T-helper 1 cell treated with Interleukin-12 subunit alpha and Interleukin-12 subunit beta and Interleukin-4 antibody, amounts not matched to agents 30 ng/mL and 1 ng/mL, for 36 hours (primary cell): Measurements from ENCODE around the gene AFF4. TPM values are rescaled to one million over a fixed set of nuclear protein-coding genes. Genes with fewer than 3 reads are reported as not detected.

Experiments
- intact Hi-C: fragments of 100-400 bp; cut with micrococcal nuclease; formaldehyde crosslinking; loops from one replicate; pipeline ENCODE4 v1.15.1; 2024
- total RNA-seq: library from RNA; stranded (reverse); gene quantifications from 2 replicates; pipeline ENCODE4 v1.2.3, GENCODE V29; 2022

AFF4 gene
- total RNA-seq, 1 donor from 2014 or later, result 46.9 TPM

GRCh38 chr5:132831095-132831860, 132.2 kb downstream of the AFF4 start:
- intact Hi-C loops, result no loop called here

GRCh38 chr5:132830436-132831094, 132.9 kb downstream of the AFF4 start, which contains the start of gene SHROOM1:
SHROOM1 (minus strand) TSS chr5:132830647; CDS start chr5:132826140, 4,507 bp downstream.
- intact Hi-C loops, result loop anchor here (1.0 kb wide), 3 partner anchors 36 to 221 kb away; partner anchors contain the start of genes GDF9 and UQCRQ

DNA sequence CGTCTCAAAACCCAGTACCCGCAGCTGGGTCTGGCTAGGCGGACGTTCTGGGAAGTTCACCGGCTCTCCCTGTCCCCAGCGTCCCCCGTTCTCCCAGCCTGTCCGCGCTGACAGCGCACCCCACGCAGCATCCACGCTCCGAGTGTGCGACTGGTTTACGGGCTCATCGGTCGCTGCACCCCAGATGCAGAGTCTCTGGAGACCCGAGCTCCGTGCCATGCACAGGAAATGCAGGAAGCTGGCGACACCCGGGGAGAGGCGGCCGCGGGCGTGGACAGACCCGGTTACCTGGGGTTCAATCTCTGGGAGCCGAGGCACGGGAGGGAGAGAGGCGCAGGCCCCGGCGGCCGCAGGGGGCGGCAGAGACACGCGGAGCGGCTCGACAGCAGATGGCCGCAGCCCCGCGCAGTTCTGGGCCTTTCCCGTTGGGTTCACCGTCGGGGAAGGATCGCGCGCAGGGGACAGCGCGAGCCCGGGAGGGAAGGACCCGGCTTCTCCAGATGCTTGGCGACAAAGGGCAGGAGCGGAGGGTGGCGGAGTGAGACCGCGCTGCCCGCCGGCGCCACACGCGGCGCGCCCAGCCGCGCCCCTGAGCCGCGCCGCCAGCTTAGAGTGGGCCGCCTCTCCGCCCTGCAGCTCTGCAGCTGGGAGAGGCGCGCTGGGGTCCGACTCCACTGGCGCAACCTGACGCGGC, 133.5 kb downstream of the AFF4 start:
- intact Hi-C loops, result loop anchor here (1.0 kb wide), 3 partner anchors 36 to 221 kb away; partner anchors contain the start of genes GDF9 and UQCRQ

DNA sequence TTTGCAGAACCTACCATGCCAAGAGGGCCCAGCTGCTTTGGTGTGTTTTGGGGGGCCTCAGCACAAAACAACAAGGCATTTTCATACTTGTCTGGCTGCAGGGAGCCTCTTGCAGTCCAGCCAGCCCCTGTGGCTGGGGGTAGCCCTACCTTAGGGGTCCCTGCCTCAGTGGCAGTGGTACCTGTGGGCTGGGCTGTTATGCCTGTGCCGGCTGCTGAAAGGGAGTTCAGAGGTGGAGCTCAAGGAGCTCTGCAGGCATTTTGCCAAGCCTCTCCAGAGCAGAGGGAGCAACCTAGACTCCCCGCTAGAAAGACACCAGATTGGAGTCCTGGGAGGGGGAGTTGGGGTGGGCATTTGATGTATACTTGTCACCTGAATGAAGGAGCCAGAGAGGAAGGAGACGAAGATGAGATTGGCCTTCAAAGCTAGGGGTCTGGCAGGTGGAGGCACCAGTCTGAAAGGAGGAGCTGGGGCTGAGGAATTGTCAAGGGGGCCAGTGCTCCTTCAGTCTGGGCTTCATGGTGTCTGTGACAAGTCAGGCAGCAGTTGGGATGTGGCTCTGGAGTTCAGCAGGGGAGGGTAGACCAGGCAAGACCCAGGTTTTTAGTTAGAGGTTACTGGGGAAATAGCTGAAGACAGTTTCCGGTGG, 134.5 kb downstream of the AFF4 start:
- intact Hi-C loops, result no loop called here

DNA sequence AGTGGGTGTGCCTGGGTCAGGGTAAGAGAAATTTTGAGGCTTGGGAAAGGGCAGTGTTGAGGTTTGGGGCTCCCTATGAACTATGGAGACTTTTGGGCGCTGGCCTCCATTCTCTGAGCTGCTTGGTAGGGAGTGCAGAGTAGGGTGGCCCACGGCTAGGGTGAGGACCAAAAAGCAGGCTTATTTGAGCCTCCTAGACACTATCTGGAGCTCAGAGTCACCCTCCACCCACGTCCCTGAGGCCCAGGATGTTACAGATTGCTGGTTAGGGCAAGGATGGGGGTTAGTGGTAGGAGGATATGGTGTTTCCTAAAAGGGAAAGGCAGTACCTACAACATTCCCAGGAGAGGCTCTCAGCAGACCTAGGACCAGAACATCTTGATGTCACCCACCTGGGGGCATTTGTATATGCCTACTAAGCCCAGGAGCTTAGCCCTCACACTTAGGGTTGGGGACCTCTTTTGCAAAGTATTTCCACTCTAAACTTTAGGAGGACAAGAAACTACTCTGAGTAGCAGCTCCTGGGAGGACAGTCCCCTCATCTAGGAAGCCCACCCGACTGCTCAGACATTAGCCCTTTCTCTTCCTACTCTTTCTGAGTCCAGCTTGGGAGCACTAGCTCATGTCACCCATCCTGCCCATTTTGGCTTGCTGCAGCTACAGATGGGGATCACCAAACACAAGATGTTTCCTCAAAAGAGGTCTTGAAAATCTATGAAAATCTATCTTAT, 135.3 kb downstream of the AFF4 start:
- intact Hi-C loops, result no loop called here

DNA sequence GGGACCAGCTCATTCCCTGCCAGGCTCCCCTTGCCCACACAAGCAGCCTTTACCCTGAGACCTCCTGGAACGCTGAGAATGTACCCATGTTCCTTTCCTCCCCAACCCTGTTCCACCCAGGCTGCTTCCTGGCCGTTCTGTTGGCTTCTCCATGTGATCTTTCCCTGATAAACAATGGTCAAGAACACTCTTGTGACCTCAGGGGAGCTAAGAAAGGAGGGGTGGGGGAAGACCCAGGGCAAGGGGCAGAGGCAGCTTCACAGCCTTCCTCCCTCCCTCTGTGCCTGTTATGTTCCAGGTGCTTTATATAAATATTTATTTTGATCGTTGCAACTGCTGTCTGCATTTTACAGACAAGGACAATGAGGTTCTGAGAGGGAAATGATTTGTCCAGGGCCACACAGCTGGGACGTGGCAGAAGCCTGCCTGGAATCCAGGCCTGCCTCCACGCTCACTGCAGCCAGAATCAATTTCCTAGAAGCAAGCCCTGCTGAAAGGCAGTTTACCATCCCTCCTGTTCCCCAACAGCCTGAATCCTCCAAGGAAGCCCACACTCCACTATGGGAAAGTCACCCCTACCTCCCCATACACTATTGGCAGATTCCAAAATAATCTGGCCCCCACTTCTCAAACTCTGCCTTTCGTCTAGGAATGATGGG, 136.9 kb downstream of the AFF4 start:
- intact Hi-C loops, result no loop called here

DNA sequence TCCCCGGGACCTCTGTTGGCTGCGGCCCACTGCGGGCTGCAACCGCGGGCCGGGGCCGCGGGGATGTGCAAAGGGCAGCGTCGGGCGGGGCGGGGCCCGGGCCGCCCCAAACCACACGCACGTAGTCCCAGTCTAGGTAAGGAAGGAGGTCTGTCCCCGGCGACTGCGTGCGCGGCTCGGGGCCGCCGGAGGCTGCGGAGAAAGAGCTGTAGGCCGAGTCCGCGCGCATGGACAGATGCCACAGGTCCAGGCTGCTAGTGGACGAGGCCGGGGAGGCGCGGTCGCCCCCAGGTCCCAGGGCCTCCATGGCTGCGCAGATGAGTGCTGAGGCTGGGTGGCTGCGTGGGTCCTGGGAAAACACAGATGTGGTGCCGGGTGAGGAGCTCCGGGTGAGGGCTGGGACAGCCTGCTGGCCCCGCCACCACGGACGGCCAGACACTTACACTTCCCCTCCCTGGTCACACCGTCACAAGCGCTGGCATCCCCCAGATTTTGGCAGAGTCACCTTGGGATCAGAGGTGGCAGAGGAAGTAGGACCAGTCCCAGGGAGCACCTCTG, 137.5 kb downstream of the AFF4 start:
- intact Hi-C loops, result no loop called here

Other genes starting within 250 kb of the AFF4 start
- gene KIF3A, start 226.1 kb downstream of the AFF4 start, total RNA-seq, result 41.2 and 42.9 TPM in 2 replicates
- gene CCNI2, start 216.2 kb downstream of the AFF4 start, total RNA-seq, result 62.0 and 66.5 TPM in 2 replicates
- 52.4 and 54.0 TPM in 2 replicates for gene SEPTIN8, start 186.4 kb downstream of the AFF4 start, total RNA-seq
- gene SOWAHA, start 150.3 kb downstream of the AFF4 start, total RNA-seq, result 0.51 TPM in 2 replicates
- 3.9 and 4.2 TPM in 2 replicates for gene SHROOM1, start 133.0 kb downstream of the AFF4 start, total RNA-seq
- gene GDF9, start 97.2 kb downstream of the AFF4 start, total RNA-seq, result 0.22 and 0.37 TPM in 2 replicates
- 324 and 333 TPM in 2 replicates for gene UQCRQ, start 97.0 kb downstream of the AFF4 start, total RNA-seq
- gene LEAP2, start 90.0 kb downstream of the AFF4 start, total RNA-seq, result 2.7 and 3.8 TPM in 2 replicates
- gene ZCCHC10, start 62.9 kb upstream of the AFF4 start, total RNA-seq, result 34.3 and 35.7 TPM in 2 replicates
- gene HSPA4, start 88.4 kb upstream of the AFF4 start, total RNA-seq, result 109 and 117 TPM in 2 replicates